Medulla oblongata (tissue), 1 donor: ENCODE results near the gene ABCB6.
"Not testable (repeated sequence)": the region's sequence is repeated elsewhere in the genome, so short reads cannot be mapped to it uniquely, and the experiment has no call there.

Experiments
- DNase-seq: peaks from one replicate; pipeline ENCODE4 v3.0.0-alpha.2; 2015; ENCODE audit errors: extremely low spot score

The ABCB6 gene

GRCh38 chr2:219213486-219214071 is 5.2 kb downstream of the ABCB6 start:
- no peak for DNase-seq

- no peak for DNase-seq
Measured at GRCh38 chr2:219213026-219213415, 5.7 kb downstream of the ABCB6 start.

GRCh38 chr2:219210886-219211362 is 7.8 kb downstream of the ABCB6 start:
- DNase-seq: no peak

GRCh38 chr2:219210196-219210885 is 8.4 kb downstream of the ABCB6 start:
- no peak for DNase-seq

GRCh38 chr2:219209236-219210195 is 9.2 kb downstream of the ABCB6 start:
- no peak for DNase-seq

- peak; percentile 35 for DNase-seq
Measured at GRCh38 chr2:219207884-219208740, 10.6 kb downstream of the ABCB6 start.

- DNase-seq: peak; percentile 79
Measured at GRCh38 chr2:219207134-219207883, 11.4 kb downstream of the ABCB6 start.

- peak; percentile 97 for DNase-seq
Measured at GRCh38 chr2:219206328-219207133, 12.2 kb downstream of the ABCB6 start, which contains the start of gene ZFAND2B. ZFAND2B (plus strand) TSS chr2:219206782; CDS start chr2:219206988, 206 bp downstream.

GRCh38 chr2:219205981-219206327 is 12.8 kb downstream of the ABCB6 start:
- DNase-seq: no peak

- no peak for DNase-seq
Measured at GRCh38 chr2:219205165-219205538, 13.6 kb downstream of the ABCB6 start.

GRCh38 chr2:219204425-219205164 is 14.2 kb downstream of the ABCB6 start:
- no peak for DNase-seq

- DNase-seq: not testable (repeated sequence)
Measured at GRCh38 chr2:219201331-219201730, 17.4 kb downstream of the ABCB6 start.

GRCh38 chr2:219200502-219201326 is 18.0 kb downstream of the ABCB6 start:
- peak; percentile 47 for DNase-seq

GRCh38 chr2:219199470-219200211 is 19.1 kb downstream of the ABCB6 start:
- DNase-seq: no peak

- no peak for DNase-seq
Measured at GRCh38 chr2:219198974-219199373, 19.8 kb downstream of the ABCB6 start.

GRCh38 chr2:219197388-219197787 is 21.4 kb downstream of the ABCB6 start:
- DNase-seq: no peak

GRCh38 chr2:219186754-219187456 is 31.9 kb downstream of the ABCB6 start:
- DNase-seq: no peak
